Breast epithelium (tissue), 4 donors: ENCODE results near the gene TMEM121. TPM values are rescaled to one million over a fixed set of nuclear protein-coding genes. Genes with fewer than 3 reads are reported as not detected.

Experiments
- DNase-seq, 2 donors: peaks; one replicate each; pipeline ENCODE4 v3.0.0-alpha.2; 2019; ENCODE audit warnings: low spot score in 2 of 2
- H3K27ac ChIP-seq, 2 donors: fragments of 200-600 bp; sonication (generic) in 1 of 2; one replicate each; pipeline ENCODE4 v1.5.1; 2016 to 2019; ENCODE audit warnings: mild to moderate bottlenecking in 1 of 2
- H3K27me3 ChIP-seq, 2 donors: fragments of 200-600 bp; sonication (generic) in 1 of 2; one replicate each; pipeline versions ENCODE4 v1.5.1 to v1.6.0; 2017 to 2019; ENCODE audit warnings: control low read depth in 1 of 2, mild to moderate bottlenecking in 1 of 2
- H3K36me3 ChIP-seq: fragments of 200-600 bp; one replicate; pipeline ENCODE4 v1.5.1; 2019
- H3K4me1 ChIP-seq, 2 donors: fragments of 200-600 bp; sonication (generic); one replicate each; pipeline ENCODE4 v1.5.1; 2016 to 2019; ENCODE audit warnings: control low read depth in 1 of 2
- H3K4me3 ChIP-seq, 3 donors: fragments of 200-600 bp; sonication (generic); 1 replicate in 2 of 3; 2 replicates in 1 of 3; pipeline ENCODE4 v1.5.1; 2016 to 2019; ENCODE audit warnings: mild to moderate bottlenecking in 3 of 3, moderate library complexity in 2 of 3
- H3K9me3 ChIP-seq, 2 donors: fragments of 200-600 bp; sonication (generic) in 1 of 2; one replicate each; pipeline ENCODE4 v1.5.1; 2016 to 2019; ENCODE audit warnings: control low read depth in 1 of 2
- CTCF ChIP-seq, 3 donors: fragments of 450-650 bp; IDR thresholded peaks; one replicate each; pipeline ENCODE4 v1.5.1; 2016 to 2017; ENCODE audit warnings: antibody characterized with exemption in 3 of 3, mild to moderate bottlenecking in 3 of 3, moderate library complexity in 3 of 3
- POLR2A ChIP-seq: fragments of 450-650 bp; IDR thresholded peaks from one replicate; pipeline ENCODE4 v1.6.1; 2016; ENCODE audit warnings: antibody characterized with exemption, mild to moderate bottlenecking, moderate library complexity
- POLR2AphosphoS5 ChIP-seq, 3 donors: sonication (generic); formaldehyde crosslinking; IDR thresholded peaks; one replicate each; pipeline ENCODE4 v1.6.1; 2017; ENCODE audit warnings: antibody characterized with exemption in 3 of 3
- intact Hi-C: fragments of 100-400 bp; cut with DNase I; formaldehyde crosslinking; loops from one replicate; pipeline ENCODE4 v1.15.1; 2023; ENCODE audit warnings: low total_unique reads
- total RNA-seq, 3 donors: library from RNA; depleted of rRNA; stranded (reverse); fragments of >200 nt; gene quantifications; one replicate each; pipeline ENCODE4 v1.1.0, GENCODE V29; 2016

TMEM121 gene
- total RNA-seq, 3 donors from 2014 or later: 2.4 to 9.2 (median 9.2) TPM

GRCh38 chr14:105532735-105533141, 6.4 kb downstream of the TMEM121 start:
- DNase-seq: no peak
- Histone ChIP-seq H3K4me1 (peaks cover 4 to 12% of the 10 kb centered on the region in 2 donors), H3K9me3 (no peaks in the 10 kb centered on the region), H3K4me3 (no peak overlapping the region), H3K27ac (no peak overlapping the region), H3K27me3 (peaks cover 2 to 5% of the 10 kb centered on the region in 2 donors), H3K36me3 (no peaks in the 10 kb centered on the region)
- intact Hi-C loops: no loop called here
- TF ChIP-seq CTCF (IDR thresholded peaks at IDR 0.05) (no peak), POLR2AphosphoS5 (IDR thresholded peaks at IDR 0.05) (no peak), POLR2A (no peak)

- Histone ChIP-seq H3K4me3 (no peak overlapping the region), H3K4me1 (peaks cover 4 to 8% of the 10 kb centered on the region in 2 donors), H3K36me3 (no peaks in the 10 kb centered on the region), H3K27me3 (peaks cover 2 to 9% of the 10 kb centered on the region in 2 donors), H3K27ac (no peak overlapping the region), H3K9me3 (no peaks in the 10 kb centered on the region)
- TF ChIP-seq POLR2A (no peak), POLR2AphosphoS5 (IDR thresholded peaks at IDR 0.05) (no peak), CTCF (IDR thresholded peaks at IDR 0.05) (no peak)
- intact Hi-C loops: no loop called here
- no peak for DNase-seq
Observed at GRCh38 chr14:105533391-105533790, 7.0 kb downstream of the TMEM121 start.

GRCh38 chr14:105533811-105534498, 7.6 kb downstream of the TMEM121 start:
- TF ChIP-seq CTCF (IDR thresholded peaks at IDR 0.05) (no peak), POLR2AphosphoS5 (IDR thresholded peaks at IDR 0.05) (no peak), POLR2A (no peak)
- intact Hi-C loops: no loop called here
- H3K36me3 ChIP-seq: no peaks in the 10 kb centered on the region
- H3K27me3 ChIP-seq: peaks cover 2 to 9% of the 10 kb centered on the region in 2 donors
- H3K4me3 ChIP-seq: no peak overlapping the region
- no peak for DNase-seq
- H3K4me1 ChIP-seq: peaks cover 1 to 2% of the 10 kb centered on the region in 2 donors
- H3K9me3 ChIP-seq: no peaks in the 10 kb centered on the region
- no peak overlapping the region for H3K27ac ChIP-seq

GRCh38 chr14:105534586-105534985, 8.2 kb downstream of the TMEM121 start:
- Histone ChIP-seq H3K4me1 (no peaks in the 10 kb centered on the region), H3K9me3 (no peaks in the 10 kb centered on the region), H3K36me3 (no peaks in the 10 kb centered on the region), H3K27me3 (peaks cover 2 to 9% of the 10 kb centered on the region in 2 donors), H3K4me3 (no peak overlapping the region), H3K27ac (no peak overlapping the region)
- no peak for TF ChIP-seq POLR2AphosphoS5 (IDR thresholded peaks at IDR 0.05)
- TF ChIP-seq CTCF (IDR thresholded peaks at IDR 0.05): no peak
- no peak for TF ChIP-seq POLR2A
- intact Hi-C loops: no loop called here
- no peak for DNase-seq

- TF ChIP-seq CTCF (IDR thresholded peaks at IDR 0.05): no peak
- no peak for TF ChIP-seq POLR2A
- no peak for TF ChIP-seq POLR2AphosphoS5 (IDR thresholded peaks at IDR 0.05)
- Histone ChIP-seq H3K4me1 (no peaks in the 10 kb centered on the region), H3K27me3 (peaks cover 2 to 9% of the 10 kb centered on the region in 2 donors), H3K27ac (no peak overlapping the region), H3K36me3 (no peaks in the 10 kb centered on the region), H3K9me3 (no peaks in the 10 kb centered on the region), H3K4me3 (no peak overlapping the region)
- intact Hi-C loops: no loop called here
- DNase-seq: no peak
Observed at GRCh38 chr14:105536051-105536450, 9.7 kb downstream of the TMEM121 start.
